WTC11 (cell line): Measurements from ENCODE around the gene CSTA. TPM values are rescaled to one million over a fixed set of nuclear protein-coding genes. Genes with fewer than 3 reads are reported as not detected.

Experiments
- ATAC-seq: fragments of 200-7000 bp; cut with Tn5 transposase; 2 replicates; pipeline ENCODE4 v1.10.0; 2021; ENCODE audit warnings: mild to moderate bottlenecking, moderate library complexity
- CTCF ChIA-PET: fragments of 300-600 bp; sonication (Branson Sonifier 250); formaldehyde crosslinking; loops from one replicate; lab custom pipeline; 2021; ENCODE audit warnings: antibody characterized with exemption; lab: Charles Lee
- POLR2A ChIA-PET: fragments of 350-600 bp; sonication (Branson Sonifier 250); formaldehyde crosslinking; loops from one replicate; lab custom pipeline; 2021; ENCODE audit warnings: antibody characterized with exemption; lab: Charles Lee
- DNase-seq: peaks from one replicate; pipeline ENCODE4 v3.0.0; 2021; ENCODE audit warnings: low spot score
- H3K27ac Mint-ChIP-seq: 2 replicates; pipeline ENCODE4 v1.8.0; 2021; ENCODE audit warnings: mixed read lengths
- H3K27me3 Mint-ChIP-seq: 2 replicates; pipeline ENCODE4 v1.8.0; 2021; ENCODE audit warnings: low read depth, mild to moderate bottlenecking, moderate library complexity, mixed read lengths
- H3K36me3 Mint-ChIP-seq: 2 replicates; pipeline ENCODE4 v1.8.0; 2021; ENCODE audit warnings: mixed read lengths
- H3K4me1 Mint-ChIP-seq: 2 replicates; pipeline ENCODE4 v1.8.0; 2022; ENCODE audit warnings: mixed read lengths
- H3K4me3 Mint-ChIP-seq: 2 replicates; pipeline ENCODE4 v1.8.0; 2021; ENCODE audit warnings: mild to moderate bottlenecking, moderate library complexity, mixed read lengths
- H3K9me3 Mint-ChIP-seq: 2 replicates; pipeline ENCODE4 v1.8.0; 2021; ENCODE audit warnings: mixed read lengths
- CREB1 ChIP-seq: sonication (generic); formaldehyde crosslinking; IDR thresholded peaks from 2 replicates; pipeline ENCODE4 v1.8.0; 2023; ENCODE audit warnings: mild to moderate bottlenecking, missing genetic modification reagents
- EMX1 ChIP-seq: fragments of 250-450 bp; sonication (Bioruptor Pico); IDR thresholded peaks from 2 replicates; pipeline ENCODE4 v1.8.0; 2021; ENCODE audit warnings: mild to moderate bottlenecking
- FOXJ3 ChIP-seq: sonication (generic); formaldehyde crosslinking; IDR thresholded peaks from 2 replicates; pipeline ENCODE4 v1.9.0; 2021; ENCODE audit warnings: missing genetic modification reagents, mild to moderate bottlenecking, borderline replicate concordance
- NFYB ChIP-seq: sonication (generic); formaldehyde crosslinking; conservative IDR thresholded peaks from 2 replicates; pipeline ENCODE4 v1.8.0; 2022; ENCODE audit warnings: low read depth, missing genetic modification reagents
- OVOL2 ChIP-seq: fragments of 250-450 bp; sonication (Bioruptor Pico); IDR thresholded peaks from 2 replicates; pipeline ENCODE4 v1.9.0; 2021; ENCODE audit warnings: mild to moderate bottlenecking, borderline replicate concordance
- RORB ChIP-seq: fragments of 250-450 bp; sonication (Bioruptor Pico); IDR thresholded peaks from 2 replicates; pipeline ENCODE4 v1.9.0; 2021; ENCODE audit warnings: mild to moderate bottlenecking
- SP1 ChIP-seq: sonication (generic); formaldehyde crosslinking; conservative IDR thresholded peaks from 2 replicates; pipeline ENCODE4 v1.8.1; 2022; ENCODE audit warnings: missing genetic modification reagents
- ZNF138 ChIP-seq: sonication (generic); formaldehyde crosslinking; conservative IDR thresholded peaks from 2 replicates; pipeline ENCODE4 v1.8.1; 2022; ENCODE audit warnings: mild to moderate bottlenecking, moderate library complexity, missing genetic modification reagents
- ZNF232 ChIP-seq: sonication (generic); formaldehyde crosslinking; IDR thresholded peaks from 2 replicates; pipeline ENCODE4 v1.8.0; 2022; ENCODE audit warnings: mild to moderate bottlenecking, missing genetic modification reagents
- ZNF263 ChIP-seq: sonication (generic); formaldehyde crosslinking; IDR thresholded peaks from 2 replicates; pipeline ENCODE4 v1.8.1; 2022; ENCODE audit warnings: low read depth, mild to moderate bottlenecking, moderate library complexity, missing genetic modification reagents
- ZNF396 ChIP-seq: fragments of 250-450 bp; sonication (Bioruptor Pico); IDR thresholded peaks from 2 replicates; pipeline ENCODE4 v1.8.0; 2021; ENCODE audit warnings: mild to moderate bottlenecking, moderate library complexity, borderline replicate concordance
- total RNA-seq: library from RNA; stranded (reverse); gene quantifications from 3 replicates; pipeline ENCODE4 v1.2.3, GENCODE V29; 2021
- TF ChIP-seq, protein P1 (sequence below): fragments of 250-450 bp; sonication (Bioruptor Pico); IDR thresholded peaks from 2 replicates; pipeline ENCODE4 v1.9.0; 2021; ENCODE audit warnings: mild to moderate bottlenecking
- TF ChIP-seq, protein P2 (sequence below): sonication (generic); formaldehyde crosslinking; IDR thresholded peaks from 2 replicates; pipeline ENCODE4 v1.8.1; 2022; ENCODE audit warnings: low read depth, mild to moderate bottlenecking, moderate library complexity, missing genetic modification reagents, borderline replicate concordance
- TF ChIP-seq, protein P3 (sequence below): sonication (generic); formaldehyde crosslinking; IDR thresholded peaks from 2 replicates; pipeline ENCODE4 v1.8.1; 2023; ENCODE audit warnings: mild to moderate bottlenecking, missing genetic modification reagents, borderline replicate concordance
- TF ChIP-seq, protein P4 (sequence below): sonication (generic); formaldehyde crosslinking; IDR thresholded peaks from 2 replicates; pipeline ENCODE4 v1.8.0; 2022; ENCODE audit warnings: missing genetic modification reagents
- TF ChIP-seq, protein P5 (sequence below): sonication (generic); formaldehyde crosslinking; IDR thresholded peaks from 2 replicates; pipeline ENCODE4 v1.8.0; 2022; ENCODE audit warnings: mild to moderate bottlenecking, missing genetic modification reagents

The CSTA gene
- total RNA-seq, 1 experiment from 2014 or later: not detected

DNA sequence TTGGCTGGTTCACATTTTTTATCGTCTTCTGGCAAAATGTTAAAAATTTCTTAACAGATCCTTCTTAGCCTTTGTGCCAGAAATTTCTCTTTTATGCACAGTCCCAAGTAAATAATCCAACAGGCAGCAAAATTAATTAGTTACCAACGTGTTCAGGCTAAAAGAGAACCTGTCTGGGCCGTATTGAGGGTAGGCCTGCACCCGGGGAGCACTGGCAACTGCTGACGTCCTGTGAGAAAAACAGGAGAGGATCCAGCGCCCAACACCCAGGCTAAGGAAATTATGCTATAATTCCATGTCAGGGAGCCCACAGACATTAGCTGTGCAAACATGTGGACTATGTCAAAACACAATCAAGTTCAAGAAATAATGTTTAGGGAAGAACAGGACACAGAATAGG lies 30.7 kb upstream of the CSTA start:
- Mint-ChIP-seq H3K27me3 (no peaks in the 10 kb centered on the region), H3K27ac (no peak overlapping the region), H3K36me3 (no peaks in the 10 kb centered on the region)
- ATAC-seq (no peak), DNase-seq (no peak)
- TF ChIP-seq, protein P1, sequence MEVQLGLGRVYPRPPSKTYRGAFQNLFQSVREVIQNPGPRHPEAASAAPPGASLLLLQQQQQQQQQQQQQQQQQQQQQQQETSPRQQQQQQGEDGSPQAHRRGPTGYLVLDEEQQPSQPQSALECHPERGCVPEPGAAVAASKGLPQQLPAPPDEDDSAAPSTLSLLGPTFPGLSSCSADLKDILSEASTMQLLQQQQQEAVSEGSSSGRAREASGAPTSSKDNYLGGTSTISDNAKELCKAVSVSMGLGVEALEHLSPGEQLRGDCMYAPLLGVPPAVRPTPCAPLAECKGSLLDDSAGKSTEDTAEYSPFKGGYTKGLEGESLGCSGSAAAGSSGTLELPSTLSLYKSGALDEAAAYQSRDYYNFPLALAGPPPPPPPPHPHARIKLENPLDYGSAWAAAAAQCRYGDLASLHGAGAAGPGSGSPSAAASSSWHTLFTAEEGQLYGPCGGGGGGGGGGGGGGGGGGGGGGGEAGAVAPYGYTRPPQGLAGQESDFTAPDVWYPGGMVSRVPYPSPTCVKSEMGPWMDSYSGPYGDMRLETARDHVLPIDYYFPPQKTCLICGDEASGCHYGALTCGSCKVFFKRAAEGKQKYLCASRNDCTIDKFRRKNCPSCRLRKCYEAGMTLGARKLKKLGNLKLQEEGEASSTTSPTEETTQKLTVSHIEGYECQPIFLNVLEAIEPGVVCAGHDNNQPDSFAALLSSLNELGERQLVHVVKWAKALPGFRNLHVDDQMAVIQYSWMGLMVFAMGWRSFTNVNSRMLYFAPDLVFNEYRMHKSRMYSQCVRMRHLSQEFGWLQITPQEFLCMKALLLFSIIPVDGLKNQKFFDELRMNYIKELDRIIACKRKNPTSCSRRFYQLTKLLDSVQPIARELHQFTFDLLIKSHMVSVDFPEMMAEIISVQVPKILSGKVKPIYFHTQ: no peak
- TF ChIP-seq OVOL2 (no peak), NFYB (CRISPR knock-in tag) (no peak), ZNF138 (CRISPR knock-in tag) (no peak), ZNF232 (CRISPR knock-in tag) (no peak), FOXJ3 (CRISPR knock-in tag) (no peak), ZNF263 (CRISPR knock-in tag) (no peak), CREB1 (CRISPR knock-in tag) (no peak), RORB (no peak), SP1 (no peak), EMX1 (CRISPR knock-in tag) (no peak), ZNF396 (no peak)
- TF ChIP-seq, protein P2, sequence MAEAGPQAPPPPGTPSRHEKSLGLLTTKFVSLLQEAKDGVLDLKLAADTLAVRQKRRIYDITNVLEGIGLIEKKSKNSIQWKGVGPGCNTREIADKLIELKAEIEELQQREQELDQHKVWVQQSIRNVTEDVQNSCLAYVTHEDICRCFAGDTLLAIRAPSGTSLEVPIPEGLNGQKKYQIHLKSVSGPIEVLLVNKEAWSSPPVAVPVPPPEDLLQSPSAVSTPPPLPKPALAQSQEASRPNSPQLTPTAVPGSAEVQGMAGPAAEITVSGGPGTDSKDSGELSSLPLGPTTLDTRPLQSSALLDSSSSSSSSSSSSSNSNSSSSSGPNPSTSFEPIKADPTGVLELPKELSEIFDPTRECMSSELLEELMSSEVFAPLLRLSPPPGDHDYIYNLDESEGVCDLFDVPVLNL: no peak
- TF ChIP-seq, protein P3, sequence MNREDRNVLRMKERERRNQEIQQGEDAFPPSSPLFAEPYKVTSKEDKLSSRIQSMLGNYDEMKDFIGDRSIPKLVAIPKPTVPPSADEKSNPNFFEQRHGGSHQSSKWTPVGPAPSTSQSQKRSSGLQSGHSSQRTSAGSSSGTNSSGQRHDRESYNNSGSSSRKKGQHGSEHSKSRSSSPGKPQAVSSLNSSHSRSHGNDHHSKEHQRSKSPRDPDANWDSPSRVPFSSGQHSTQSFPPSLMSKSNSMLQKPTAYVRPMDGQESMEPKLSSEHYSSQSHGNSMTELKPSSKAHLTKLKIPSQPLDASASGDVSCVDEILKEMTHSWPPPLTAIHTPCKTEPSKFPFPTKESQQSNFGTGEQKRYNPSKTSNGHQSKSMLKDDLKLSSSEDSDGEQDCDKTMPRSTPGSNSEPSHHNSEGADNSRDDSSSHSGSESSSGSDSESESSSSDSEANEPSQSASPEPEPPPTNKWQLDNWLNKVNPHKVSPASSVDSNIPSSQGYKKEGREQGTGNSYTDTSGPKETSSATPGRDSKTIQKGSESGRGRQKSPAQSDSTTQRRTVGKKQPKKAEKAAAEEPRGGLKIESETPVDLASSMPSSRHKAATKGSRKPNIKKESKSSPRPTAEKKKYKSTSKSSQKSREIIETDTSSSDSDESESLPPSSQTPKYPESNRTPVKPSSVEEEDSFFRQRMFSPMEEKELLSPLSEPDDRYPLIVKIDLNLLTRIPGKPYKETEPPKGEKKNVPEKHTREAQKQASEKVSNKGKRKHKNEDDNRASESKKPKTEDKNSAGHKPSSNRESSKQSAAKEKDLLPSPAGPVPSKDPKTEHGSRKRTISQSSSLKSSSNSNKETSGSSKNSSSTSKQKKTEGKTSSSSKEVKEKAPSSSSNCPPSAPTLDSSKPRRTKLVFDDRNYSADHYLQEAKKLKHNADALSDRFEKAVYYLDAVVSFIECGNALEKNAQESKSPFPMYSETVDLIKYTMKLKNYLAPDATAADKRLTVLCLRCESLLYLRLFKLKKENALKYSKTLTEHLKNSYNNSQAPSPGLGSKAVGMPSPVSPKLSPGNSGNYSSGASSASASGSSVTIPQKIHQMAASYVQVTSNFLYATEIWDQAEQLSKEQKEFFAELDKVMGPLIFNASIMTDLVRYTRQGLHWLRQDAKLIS (CRISPR knock-in tag): no peak
- TF ChIP-seq, protein P4, sequence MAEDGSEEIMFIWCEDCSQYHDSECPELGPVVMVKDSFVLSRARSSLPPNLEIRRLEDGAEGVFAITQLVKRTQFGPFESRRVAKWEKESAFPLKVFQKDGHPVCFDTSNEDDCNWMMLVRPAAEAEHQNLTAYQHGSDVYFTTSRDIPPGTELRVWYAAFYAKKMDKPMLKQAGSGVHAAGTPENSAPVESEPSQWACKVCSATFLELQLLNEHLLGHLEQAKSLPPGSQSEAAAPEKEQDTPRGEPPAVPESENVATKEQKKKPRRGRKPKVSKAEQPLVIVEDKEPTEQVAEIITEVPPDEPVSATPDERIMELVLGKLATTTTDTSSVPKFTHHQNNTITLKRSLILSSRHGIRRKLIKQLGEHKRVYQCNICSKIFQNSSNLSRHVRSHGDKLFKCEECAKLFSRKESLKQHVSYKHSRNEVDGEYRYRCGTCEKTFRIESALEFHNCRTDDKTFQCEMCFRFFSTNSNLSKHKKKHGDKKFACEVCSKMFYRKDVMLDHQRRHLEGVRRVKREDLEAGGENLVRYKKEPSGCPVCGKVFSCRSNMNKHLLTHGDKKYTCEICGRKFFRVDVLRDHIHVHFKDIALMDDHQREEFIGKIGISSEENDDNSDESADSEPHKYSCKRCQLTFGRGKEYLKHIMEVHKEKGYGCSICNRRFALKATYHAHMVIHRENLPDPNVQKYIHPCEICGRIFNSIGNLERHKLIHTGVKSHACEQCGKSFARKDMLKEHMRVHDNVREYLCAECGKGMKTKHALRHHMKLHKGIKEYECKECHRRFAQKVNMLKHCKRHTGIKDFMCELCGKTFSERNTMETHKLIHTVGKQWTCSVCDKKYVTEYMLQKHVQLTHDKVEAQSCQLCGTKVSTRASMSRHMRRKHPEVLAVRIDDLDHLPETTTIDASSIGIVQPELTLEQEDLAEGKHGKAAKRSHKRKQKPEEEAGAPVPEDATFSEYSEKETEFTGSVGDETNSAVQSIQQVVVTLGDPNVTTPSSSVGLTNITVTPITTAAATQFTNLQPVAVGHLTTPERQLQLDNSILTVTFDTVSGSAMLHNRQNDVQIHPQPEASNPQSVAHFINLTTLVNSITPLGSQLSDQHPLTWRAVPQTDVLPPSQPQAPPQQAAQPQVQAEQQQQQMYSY (CRISPR knock-in tag): no peak
- TF ChIP-seq, protein P5, sequence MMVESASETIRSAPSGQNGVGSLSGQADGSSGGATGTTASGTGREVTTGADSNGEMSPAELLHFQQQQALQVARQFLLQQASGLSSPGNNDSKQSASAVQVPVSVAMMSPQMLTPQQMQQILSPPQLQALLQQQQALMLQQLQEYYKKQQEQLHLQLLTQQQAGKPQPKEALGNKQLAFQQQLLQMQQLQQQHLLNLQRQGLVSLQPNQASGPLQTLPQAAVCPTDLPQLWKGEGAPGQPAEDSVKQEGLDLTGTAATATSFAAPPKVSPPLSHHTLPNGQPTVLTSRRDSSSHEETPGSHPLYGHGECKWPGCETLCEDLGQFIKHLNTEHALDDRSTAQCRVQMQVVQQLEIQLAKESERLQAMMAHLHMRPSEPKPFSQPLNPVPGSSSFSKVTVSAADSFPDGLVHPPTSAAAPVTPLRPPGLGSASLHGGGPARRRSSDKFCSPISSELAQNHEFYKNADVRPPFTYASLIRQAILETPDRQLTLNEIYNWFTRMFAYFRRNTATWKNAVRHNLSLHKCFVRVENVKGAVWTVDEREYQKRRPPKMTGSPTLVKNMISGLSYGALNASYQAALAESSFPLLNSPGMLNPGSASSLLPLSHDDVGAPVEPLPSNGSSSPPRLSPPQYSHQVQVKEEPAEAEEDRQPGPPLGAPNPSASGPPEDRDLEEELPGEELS (CRISPR knock-in tag): no peak
- TF ChIP-seq, all 79 proteins: peak for 0
- H3K4me1 Mint-ChIP-seq: peaks cover 4% of the 10 kb centered on the region
- H3K9me3 Mint-ChIP-seq: no peaks in the 10 kb centered on the region
- ChIA-PET POLR2A (no interaction called here), CTCF (no interaction called here)
- H3K4me3 Mint-ChIP-seq: no peak overlapping the region
